Measurements from ENCODE around the gene TP53I11.

The TP53I11 gene

GRCh38 chr11:44967930-44968496 lies 17.3 kb upstream of the TP53I11 start:
- H3K4me3 ChIP-seq (replicated peaks; ENCODE audit: low read depth, low read length): no peak overlapping the region
- no peak for DNase-seq (ENCODE audit: low read depth)
- TF ChIP-seq CTCF (IDR thresholded peaks at IDR 0.05; ENCODE audit: low read length, missing control alignments): no peak

- H3K4me3 ChIP-seq (replicated peaks; ENCODE audit: low read depth, low read length): no peak overlapping the region
- TF ChIP-seq CTCF (IDR thresholded peaks at IDR 0.05; ENCODE audit: low read length, missing control alignments): no peak
- DNase-seq (ENCODE audit: low read depth): no peak
Observed at GRCh38 chr11:44966694-44967093, 16.0 kb upstream of the TP53I11 start.

GRCh38 chr11:44964526-44965209 lies 14.0 kb upstream of the TP53I11 start:
- H3K4me3 ChIP-seq (replicated peaks; ENCODE audit: low read depth, low read length): no peak overlapping the region
- DNase-seq (ENCODE audit: low read depth): no peak
- TF ChIP-seq CTCF (IDR thresholded peaks at IDR 0.05; ENCODE audit: low read length, missing control alignments): no peak

GRCh38 chr11:44963948-44964347 lies 13.3 kb upstream of the TP53I11 start:
- no peak for DNase-seq (ENCODE audit: low read depth)
- no peak overlapping the region for H3K4me3 ChIP-seq (replicated peaks; ENCODE audit: low read depth, low read length)
- TF ChIP-seq CTCF (IDR thresholded peaks at IDR 0.05; ENCODE audit: low read length, missing control alignments): no peak

GRCh38 chr11:44963136-44963535 lies 12.5 kb upstream of the TP53I11 start:
- DNase-seq (ENCODE audit: low read depth): no peak
- no peak overlapping the region for H3K4me3 ChIP-seq (replicated peaks; ENCODE audit: low read depth, low read length)
- no peak for TF ChIP-seq CTCF (IDR thresholded peaks at IDR 0.05; ENCODE audit: low read length, missing control alignments)

- DNase-seq (ENCODE audit: low read depth): no peak
- no peak overlapping the region for H3K4me3 ChIP-seq (replicated peaks; ENCODE audit: low read depth, low read length)
- TF ChIP-seq CTCF (IDR thresholded peaks at IDR 0.05; ENCODE audit: low read length, missing control alignments): no peak
Observed at GRCh38 chr11:44962464-44962863, 11.8 kb upstream of the TP53I11 start.
